Spleen (tissue), 11 donors: ENCODE data around the gene CCNE1. TPM values are rescaled to one million over a fixed set of nuclear protein-coding genes. Genes with fewer than 3 reads are reported as not detected.
A peak's percentile ranks its signal among the peaks of the same experiment; 100 is the strongest.

Experiments used
- DNase-seq: peaks from one replicate; pipeline ENCODE4 v3.0.0-alpha.2; 2020
- H3K27ac ChIP-seq, 8 donors: fragments of 200-600 bp; sonication (generic) in 7 of 8; 1 replicate in 4 of 8; 2 replicates in 4 of 8; pipeline versions ENCODE4 v1.5.0 to v1.8.0; 2016 to 2021; ENCODE audit warnings: inconsistent platforms in 4 of 8, mild to moderate bottlenecking in 4 of 8, moderate library complexity in 1 of 8
- H3K27me3 ChIP-seq, 7 donors: fragments of 200-600 bp; sonication (generic) in 6 of 7; replicated peaks in 1 of 7; 1 replicate in 4 of 7; 2 replicates in 3 of 7; pipeline versions ENCODE4 v1.5.0 to v1.8.0; 2016 to 2021; ENCODE audit warnings: inconsistent platforms in 3 of 7, mild to moderate bottlenecking in 1 of 7
- H3K36me3 ChIP-seq, 6 donors: fragments of 200-600 bp; sonication (generic) in 5 of 6; 1 replicate in 4 of 6; 2 replicates in 2 of 6; pipeline versions ENCODE4 v1.5.0 to v1.8.0; 2016 to 2021; ENCODE audit warnings: inconsistent platforms in 2 of 6
- H3K4me1 ChIP-seq, 6 donors: fragments of 200-600 bp; sonication (generic) in 5 of 6; 1 replicate in 3 of 6; 2 replicates in 3 of 6; pipeline versions ENCODE4 v1.5.0 to v1.8.0; 2016 to 2021; ENCODE audit warnings: inconsistent platforms in 3 of 6
- H3K4me3 ChIP-seq, 8 donors: fragments of 200-600 bp; sonication (generic) in 7 of 8; 1 replicate in 4 of 8; 2 replicates in 4 of 8; pipeline versions ENCODE4 v1.5.0 to v1.8.0; 2016 to 2021; ENCODE audit warnings: inconsistent platforms in 4 of 8, mild to moderate bottlenecking in 4 of 8, moderate library complexity in 2 of 8
- H3K9me3 ChIP-seq, 8 donors: fragments of 200-600 bp; sonication (generic) in 7 of 8; 1 replicate in 4 of 8; 2 replicates in 4 of 8; pipeline versions ENCODE4 v1.5.0 to v1.8.0; 2016 to 2021; ENCODE audit warnings: inconsistent platforms in 4 of 8
- POLR2A ChIP-seq, 3 donors: fragments of 450-650 bp; IDR thresholded peaks; one replicate each; pipeline ENCODE4 v1.5.1; 2017; ENCODE audit warnings: antibody characterized with exemption in 3 of 3, mild to moderate bottlenecking in 1 of 3
- POLR2AphosphoS5 ChIP-seq, 3 donors: sonication (generic); formaldehyde crosslinking; IDR thresholded peaks; one replicate each; pipeline ENCODE4 v1.5.1; 2017; ENCODE audit warnings: antibody characterized with exemption in 3 of 3
- WGBS, 5 donors: extraction: QIAGEN DNeasy Blood & Tissue Kit in 3 of 5; methylation state at CpG; one replicate each; pipeline versions ENCODE4 v1.1.5 to v1.1.7; 2013 to 2018; 5-methylcytosine and 5-hydroxymethylcytosine counted together
- intact Hi-C: fragments of 100-400 bp; cut with DNase I; formaldehyde crosslinking; loops from one replicate; pipeline ENCODE4 v1.15.0; 2023; ENCODE audit warnings: low total_unique reads
- polyA plus RNA-seq, 3 donors: library from polyadenylated mRNA; stranded (reverse); fragments of 200-250 nt; gene quantifications; one replicate each; pipeline ENCODE4 v1.2.1, GENCODE V29; 2013
- total RNA-seq, 7 donors: library from RNA; depleted of rRNA in 3 of 7; stranded (reverse); fragments of >200 nt in 3 of 7; fragmentation: NEBNext Ultra II Directional in 4 of 7; extraction: Animal tissue kit (Norgen Biotek cat#: 25700) in 4 of 7; gene quantifications; one replicate each; pipeline versions ENCODE4 v1.1.0 to v1.2.1, GENCODE V29; 2016 to 2021
- TF ChIP-seq, protein P1 (sequence below), 11 experiments: fragments of 200-600 bp in 7 of 11; fragments of 450-650 bp in 4 of 11; sonication (generic) in 4 of 11; IDR thresholded peaks in 8 of 11; conservative IDR thresholded peaks in 3 of 11; 1 replicate in 7 of 11; 2 replicates in 4 of 11; pipeline versions ENCODE4 v1.4.0 to v1.8.0; 2016 to 2021; ENCODE audit warnings: antibody characterized with exemption in 11 of 11, inconsistent platforms in 4 of 11, mild to moderate bottlenecking in 1 of 11
- donor health status: healthy with polysubstance abuse.
- donor health status: DM: no; HTN: no; CAD: no; lungs with moderate emphysema.
- donor health status: DM: no; HTN: no; CAD: no.
- donor health status: Bipolar disorder and iron deficiency.
- donor health status: healthy.
- donor health status: DM: no; HTN: no; CAD: no.
- donor health status: DM: yes; HTN: yes; CAD: no.

Gene CCNE1
- total and polyA plus RNA-seq, 10 donors = 2.3 to 4.8 (median 3.9) TPM

DNA sequence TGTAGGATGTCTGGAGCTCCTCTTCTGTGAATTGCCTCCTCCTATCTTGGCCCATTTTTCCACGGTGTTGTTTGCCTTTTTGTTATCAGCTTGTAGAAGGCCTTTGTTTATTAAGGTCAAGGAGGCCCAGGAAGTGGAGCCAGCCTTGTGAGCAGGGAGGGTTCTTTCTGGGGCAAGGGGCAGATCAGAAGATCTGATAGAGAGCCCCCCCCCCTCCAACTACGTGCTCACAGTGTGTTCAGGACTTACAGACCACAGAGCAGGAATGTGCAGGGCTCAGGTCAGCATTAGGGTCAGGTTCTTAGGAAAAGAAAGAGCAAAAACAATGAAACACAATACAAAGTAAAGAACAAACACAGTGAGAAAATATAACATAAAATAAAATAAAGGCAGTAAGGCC is 59.4 kb downstream of the CCNE1 start:
- TF ChIP-seq, protein P1, sequence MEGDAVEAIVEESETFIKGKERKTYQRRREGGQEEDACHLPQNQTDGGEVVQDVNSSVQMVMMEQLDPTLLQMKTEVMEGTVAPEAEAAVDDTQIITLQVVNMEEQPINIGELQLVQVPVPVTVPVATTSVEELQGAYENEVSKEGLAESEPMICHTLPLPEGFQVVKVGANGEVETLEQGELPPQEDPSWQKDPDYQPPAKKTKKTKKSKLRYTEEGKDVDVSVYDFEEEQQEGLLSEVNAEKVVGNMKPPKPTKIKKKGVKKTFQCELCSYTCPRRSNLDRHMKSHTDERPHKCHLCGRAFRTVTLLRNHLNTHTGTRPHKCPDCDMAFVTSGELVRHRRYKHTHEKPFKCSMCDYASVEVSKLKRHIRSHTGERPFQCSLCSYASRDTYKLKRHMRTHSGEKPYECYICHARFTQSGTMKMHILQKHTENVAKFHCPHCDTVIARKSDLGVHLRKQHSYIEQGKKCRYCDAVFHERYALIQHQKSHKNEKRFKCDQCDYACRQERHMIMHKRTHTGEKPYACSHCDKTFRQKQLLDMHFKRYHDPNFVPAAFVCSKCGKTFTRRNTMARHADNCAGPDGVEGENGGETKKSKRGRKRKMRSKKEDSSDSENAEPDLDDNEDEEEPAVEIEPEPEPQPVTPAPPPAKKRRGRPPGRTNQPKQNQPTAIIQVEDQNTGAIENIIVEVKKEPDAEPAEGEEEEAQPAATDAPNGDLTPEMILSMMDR (IDR thresholded peaks at IDR 0.05 in 8 of 11, conservative IDR thresholded peaks at IDR 0.05 in 3 of 11) = no peak
- TF ChIP-seq POLR2AphosphoS5 (IDR thresholded peaks at IDR 0.05) (no peak), POLR2A (IDR thresholded peaks at IDR 0.05) (no peak)
- intact Hi-C loops = loop anchor here (5.0 kb wide), 1 partner anchor 109 kb away; no protein-coding TSS in a partner anchor

DNA sequence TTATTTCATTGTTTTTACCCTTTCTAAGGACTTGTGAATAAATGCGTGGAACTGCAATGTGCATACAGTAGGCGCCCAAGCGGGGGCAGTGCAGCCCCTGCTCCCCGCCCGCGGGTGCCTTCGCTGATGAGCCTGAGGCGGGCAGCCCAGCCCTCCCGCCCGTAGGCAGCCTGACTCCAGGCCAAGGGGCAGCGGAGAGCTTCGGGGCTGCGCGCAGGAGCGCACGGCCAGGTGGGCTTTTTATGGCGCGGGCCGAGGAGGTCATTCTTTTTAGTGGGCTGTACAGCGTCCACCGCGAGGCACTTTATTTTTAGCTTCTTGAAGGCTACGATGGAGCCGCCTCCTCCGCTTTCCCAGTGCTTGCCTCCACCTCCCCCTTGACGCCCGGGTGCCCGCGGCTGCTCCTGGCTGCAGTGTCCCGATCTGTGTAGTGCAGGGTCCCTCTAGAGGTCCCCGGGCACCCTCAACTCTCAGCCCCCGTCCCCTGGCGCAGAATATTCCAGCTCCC is 60.5 kb downstream of the CCNE1 start:
- peak; percentile 72 for DNase-seq
- H3K27ac ChIP-seq = peak overlapping the region in 1 of 8 donors; percentile 34
- peaks cover 14 to 29% (median 24%) of the 10 kb centered on the region in 6 donors for H3K4me1 ChIP-seq
- intact Hi-C loops = loop anchor here (5.0 kb wide), 1 partner anchor 110 kb away; no protein-coding TSS in a partner anchor
- peak overlapping the region in 1 of 8 donors; percentile 73 for H3K4me3 ChIP-seq
- 13 to 15% (median 13%) methylated on average over 27 to 33 of the region's 33 CpGs for WGBS, 5 donors
- no peaks in the 10 kb centered on the region for H3K36me3 ChIP-seq
- H3K27me3 ChIP-seq = peaks cover 2 to 47% (median 24%) of the 10 kb centered on the region in 7 donors
- peaks cover 0 to 17% (median 10%) of the 10 kb centered on the region in 8 donors for H3K9me3 ChIP-seq
- TF ChIP-seq, protein P1 (IDR thresholded peaks at IDR 0.05 in 8 of 11, conservative IDR thresholded peaks at IDR 0.05 in 3 of 11) = peak in 3 of 11 experiments; percentile 8 to 25 (median 22)
- TF ChIP-seq POLR2AphosphoS5 (IDR thresholded peaks at IDR 0.05) (no peak), POLR2A (IDR thresholded peaks at IDR 0.05) (no peak)

More for the DNA sequence above, 59.4 kb downstream of the CCNE1 start:
- H3K27me3 ChIP-seq = peaks cover 2 to 47% (median 24%) of the 10 kb centered on the region in 7 donors
- peak overlapping the region in 5 of 8 donors; percentile 11 to 63 (median 34) for H3K27ac ChIP-seq
- H3K9me3 ChIP-seq = peaks cover 0 to 24% (median 11%) of the 10 kb centered on the region in 8 donors
- peaks cover 14 to 29% (median 23%) of the 10 kb centered on the region in 6 donors for H3K4me1 ChIP-seq
- H3K36me3 ChIP-seq = no peaks in the 10 kb centered on the region
- 22 to 51% (median 36%) methylated on average over 2 of the region's 2 CpGs for WGBS, 5 donors
- no peak overlapping the region for H3K4me3 ChIP-seq
- no peak for DNase-seq

DNA sequence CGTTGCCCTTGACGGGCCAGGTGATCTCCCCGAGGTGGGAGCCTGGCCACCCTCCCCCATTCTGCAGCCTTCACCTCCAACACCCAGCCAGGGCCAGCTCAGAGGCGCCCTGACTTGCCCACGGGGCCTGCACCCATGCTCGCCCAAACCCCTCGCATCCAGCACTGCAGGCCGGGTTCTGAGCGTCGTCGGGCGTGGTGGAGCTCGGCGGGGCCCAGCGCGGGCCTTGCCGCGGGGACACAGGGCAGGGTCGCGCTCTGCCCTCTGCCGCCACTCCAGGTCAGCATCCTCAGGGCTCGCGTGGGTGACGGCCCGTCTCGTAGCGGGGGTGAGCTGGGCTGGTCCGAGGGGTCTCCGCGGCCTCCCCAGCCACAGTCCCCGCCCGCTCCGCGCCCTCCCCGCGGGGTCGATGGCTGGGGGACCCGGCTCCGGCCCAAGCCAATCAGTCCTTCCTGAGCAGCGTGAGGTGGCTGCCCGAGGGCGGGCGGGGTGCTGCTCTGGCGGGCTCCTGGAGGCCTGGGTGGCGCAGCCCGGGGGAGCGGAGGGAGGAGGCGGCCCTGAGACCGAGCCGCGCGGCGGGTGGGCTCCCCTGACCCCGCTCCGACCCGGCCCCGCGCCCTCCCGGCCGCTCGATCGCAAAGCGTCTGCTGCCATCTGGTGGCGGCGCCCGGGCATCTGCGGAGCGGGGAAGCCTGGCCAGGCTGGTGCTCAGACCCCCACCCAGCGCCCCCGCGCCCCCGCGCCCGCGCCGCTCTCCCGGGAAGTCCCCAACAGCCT is 61.4 kb downstream of the CCNE1 start:
- WGBS, 5 donors = 1 to 5% (median 3%) methylated on average over 23 to 77 of the region's 77 CpGs

More for the DNA sequence above, 61.4 kb downstream of the CCNE1 start:
- Histone ChIP-seq H3K27ac (peak overlapping the region in 1 of 8 donors; percentile 35), H3K27me3 (peaks cover 2 to 47% (median 24%) of the 10 kb centered on the region in 7 donors), H3K4me1 (peaks cover 14 to 29% (median 24%) of the 10 kb centered on the region in 6 donors), H3K36me3 (no peaks in the 10 kb centered on the region), H3K4me3 (peak overlapping the region; percentile 15 to 73 (median 46)), H3K9me3 (peaks cover 0 to 8% (median under 1%) of the 10 kb centered on the region in 8 donors)
- intact Hi-C loops = loop anchor here (5.0 kb wide), 1 partner anchor 111 kb away; no protein-coding TSS in a partner anchor
- DNase-seq = peak; percentile 92
- TF ChIP-seq POLR2AphosphoS5 (IDR thresholded peaks at IDR 0.05) (no peak), POLR2A (IDR thresholded peaks at IDR 0.05) (no peak)
- TF ChIP-seq, protein P1 (IDR thresholded peaks at IDR 0.05 in 8 of 11, conservative IDR thresholded peaks at IDR 0.05 in 3 of 11) = peak; percentile 54 to 93 (median 90)

Other genes with a start within 250 kb of the CCNE1 start
- gene POP4, start 205.7 kb upstream of the CCNE1 start, total RNA-seq = 10 to 100 TPM; 49.3 to 73.1 (median 60.7) TPM
- gene POP4, start 205.7 kb upstream of the CCNE1 start, polyA plus RNA-seq = 10 to 100 TPM; 54.5 to 69.1 (median 68.8) TPM
- 10 to 100 TPM; 12.4 to 28.0 (median 18.5) TPM for gene PLEKHF1, start 146.5 kb upstream of the CCNE1 start, total RNA-seq
- 10 to 100 TPM in 2 of 3 donors, 1 to 10 TPM in 1; 9.7 to 18.6 (median 10.7) TPM for gene PLEKHF1, start 146.5 kb upstream of the CCNE1 start, polyA plus RNA-seq
- 10 to 100 TPM; 24.2 to 36.9 (median 30.2) TPM for gene C19orf12, start 96.7 kb upstream of the CCNE1 start, total RNA-seq
- 10 to 100 TPM; 13.8 to 19.3 (median 13.9) TPM for gene C19orf12, start 96.7 kb upstream of the CCNE1 start, polyA plus RNA-seq
- gene URI1, start 130.2 kb downstream of the CCNE1 start, total RNA-seq = 10 to 100 TPM; 44.8 to 64.6 (median 53.9) TPM
- 10 to 100 TPM; 23.8 to 31.7 (median 25.6) TPM for gene URI1, start 130.2 kb downstream of the CCNE1 start, polyA plus RNA-seq